Muscle layer of colon (tissue), 2 donors: ENCODE data around the gene PRR15L.
"Not testable (repeated sequence)": the region's sequence is repeated elsewhere in the genome, so short reads cannot be mapped to it uniquely, and the experiment has no call there.

Source experiments
- H3K27ac ChIP-seq: one replicate; pipeline ENCODE4 v1.7.0; 2013; ENCODE audit warnings: low read depth, mild to moderate bottlenecking, low read length, moderate library complexity
- H3K27me3 ChIP-seq, 2 donors: one replicate each; pipeline ENCODE4 v1.7.0; 2013; ENCODE audit warnings: low read length in 2 of 2, mild to moderate bottlenecking in 2 of 2; ENCODE audit not compliant: insufficient read depth in 2 of 2, control insufficient read depth in 1 of 2
- H3K36me3 ChIP-seq: one replicate; pipeline ENCODE4 v1.7.0; 2013; ENCODE audit warnings: mild to moderate bottlenecking, low read length; ENCODE audit not compliant: insufficient read depth
- H3K4me1 ChIP-seq: one replicate; pipeline ENCODE4 v1.7.0; 2013; ENCODE audit warnings: mild to moderate bottlenecking, low read length; ENCODE audit not compliant: insufficient read depth
- H3K4me3 ChIP-seq, 2 donors: one replicate each; pipeline ENCODE4 v1.7.0; 2013; ENCODE audit warnings: low read length in 2 of 2, low read depth in 1 of 2, mild to moderate bottlenecking in 1 of 2, moderate library complexity in 1 of 2
- H3K9ac ChIP-seq: one replicate; pipeline ENCODE4 v1.7.0; 2013; ENCODE audit warnings: low read length
- H3K9me3 ChIP-seq: one replicate; pipeline ENCODE4 v1.7.0; 2013; ENCODE audit warnings: mild to moderate bottlenecking, low read length
- donor health status: abdominal sarcoma.
- donor health status: Adenocarcinoma of cecum.

The PRR15L gene

GRCh38 chr17:47945080-47945479, 12.6 kb downstream of the PRR15L start:
- Histone ChIP-seq H3K4me1 (peaks cover 38% of the 10 kb centered on the region), H3K27ac (no peak overlapping the region), H3K27me3 (no peaks in the 10 kb centered on the region), H3K9me3 (no peaks in the 10 kb centered on the region), H3K9ac (no peak overlapping the region), H3K4me3 (no peak overlapping the region), H3K36me3 (peaks cover 26% of the 10 kb centered on the region)

DNA sequence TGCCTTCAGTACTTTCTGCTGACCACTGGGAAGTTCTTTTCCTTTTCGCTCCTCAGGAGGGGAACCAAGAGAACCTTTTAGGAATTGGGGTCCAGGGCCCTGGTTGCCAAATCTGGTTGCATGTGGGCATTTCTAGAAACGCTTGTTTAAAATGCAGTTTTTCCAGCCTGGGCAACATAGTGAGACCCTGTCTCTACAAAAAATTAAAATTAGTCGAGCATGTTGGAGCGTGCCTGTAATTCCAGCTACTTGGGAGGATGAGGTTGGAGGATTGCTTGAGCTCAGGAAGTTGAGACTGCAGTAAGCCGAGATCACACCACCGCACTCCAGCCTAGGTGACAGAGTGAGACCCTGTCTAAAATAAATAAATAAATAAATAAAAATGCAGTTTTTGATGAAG, 15.1 kb downstream of the PRR15L start:
- H3K9ac ChIP-seq: no peak overlapping the region
- peaks cover 26% of the 10 kb centered on the region for H3K36me3 ChIP-seq
- H3K27ac ChIP-seq: peak overlapping the region; percentile 73

GRCh38 chr17:47942096-47942510, 15.6 kb downstream of the PRR15L start:
- H3K27me3 ChIP-seq: no peaks in the 10 kb centered on the region
- peaks cover 21% of the 10 kb centered on the region for H3K4me1 ChIP-seq
- H3K4me3 ChIP-seq: peak overlapping the region; percentile 60 to 84
- H3K36me3 ChIP-seq: peaks cover 26% of the 10 kb centered on the region
- H3K9ac ChIP-seq: peak overlapping the region; percentile 62
- no peaks in the 10 kb centered on the region for H3K9me3 ChIP-seq
- peak overlapping the region; percentile 73 for H3K27ac ChIP-seq

More for the DNA sequence above, 15.1 kb downstream of the PRR15L start:
- H3K4me1 ChIP-seq: peaks cover 22% of the 10 kb centered on the region
- peak overlapping the region in 1 of 2 donors; percentile 84 for H3K4me3 ChIP-seq
- H3K9me3 ChIP-seq: no peaks in the 10 kb centered on the region
- H3K27me3 ChIP-seq: no peaks in the 10 kb centered on the region

- Histone ChIP-seq H3K36me3 (peaks cover 23% of the 10 kb centered on the region), H3K4me3 (peak within 1 kb of the TSS; percentile 60 to 84), H3K9ac (peak within 1 kb of the TSS; percentile 62), H3K4me1 (peaks cover 15% of the 10 kb centered on the region), H3K9me3 (no peaks in the 10 kb centered on the region), H3K27me3 (no peaks in the 10 kb centered on the region), H3K27ac (peak within 1 kb of the TSS; percentile 73)
Measured at GRCh38 chr17:47941246-47942095, 16.2 kb downstream of the PRR15L start, which contains the start of gene PNPO. Gene PNPO (plus strand): TSS chr17:47941571. CDS start chr17:47941676, 105 bp downstream.

DNA sequence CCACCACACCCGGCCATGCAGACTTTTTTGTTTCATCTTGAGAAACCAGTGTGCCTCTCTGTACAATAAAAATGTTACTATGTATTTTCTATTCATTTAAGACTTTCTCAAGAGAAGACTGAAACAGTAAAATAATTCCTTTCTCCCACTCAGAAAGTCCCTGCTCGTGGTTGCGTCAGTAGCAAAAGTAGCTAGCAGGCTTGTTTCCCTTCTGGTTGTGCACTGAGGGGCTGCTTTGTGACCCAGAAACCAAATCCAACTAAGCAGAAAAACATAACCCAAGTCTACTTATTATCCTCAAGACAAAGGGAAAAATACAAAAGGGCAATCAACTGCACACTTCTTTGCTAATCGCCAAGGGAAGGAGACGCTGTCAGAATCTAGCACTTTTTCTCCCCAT, 19.7 kb downstream of the PRR15L start:
- Histone ChIP-seq H3K27me3 (no peaks in the 10 kb centered on the region), H3K9ac (no peak overlapping the region), H3K36me3 (no peaks in the 10 kb centered on the region), H3K27ac (no peak overlapping the region), H3K4me1 (peaks cover 15% of the 10 kb centered on the region), H3K9me3 (no peaks in the 10 kb centered on the region), H3K4me3 (no peak overlapping the region)

DNA sequence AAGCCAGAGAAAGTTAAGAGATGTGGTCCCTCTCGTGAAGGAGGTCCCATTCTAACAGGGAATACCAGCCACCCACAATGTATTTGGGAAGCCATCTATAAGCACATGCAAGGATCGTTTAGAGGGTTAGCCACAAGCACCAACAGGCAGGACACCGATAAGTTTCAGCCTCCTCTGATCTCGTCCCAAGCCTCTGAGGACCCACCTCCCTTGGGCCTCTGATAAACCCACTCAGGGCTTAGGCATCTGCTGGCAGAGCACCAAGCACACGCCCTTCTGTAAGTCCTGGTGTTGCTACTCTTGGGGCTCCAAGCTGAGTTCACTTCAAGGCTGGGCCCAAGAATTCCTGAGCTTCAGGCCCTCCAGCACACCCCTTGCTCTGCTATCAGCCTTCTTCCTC, 21.7 kb downstream of the PRR15L start:
- H3K9ac ChIP-seq: no peak overlapping the region

DNA sequence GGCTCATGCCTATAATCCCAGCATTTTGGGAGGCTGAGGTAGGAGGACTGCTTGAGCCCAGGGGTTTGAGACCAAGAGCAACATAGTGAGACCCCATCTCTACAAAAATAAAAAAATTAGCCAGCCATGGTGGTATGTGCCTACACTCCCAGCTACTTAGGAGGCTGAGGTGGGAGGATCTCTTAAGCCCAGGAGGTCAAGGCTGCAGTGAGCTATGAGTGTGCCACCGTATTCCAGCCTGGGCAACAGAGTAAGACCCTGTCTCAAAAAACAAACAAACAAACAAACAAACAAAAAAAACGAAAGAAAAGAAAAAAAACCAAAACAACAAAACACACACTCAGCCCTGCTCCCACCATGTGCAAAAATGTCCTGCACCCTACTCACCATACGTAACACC, 22.2 kb downstream of the PRR15L start:
- H3K4me3 ChIP-seq, H3K4me1 ChIP-seq, H3K36me3 ChIP-seq, H3K27ac ChIP-seq, H3K9me3 ChIP-seq, H3K9ac ChIP-seq, H3K27me3 ChIP-seq: not testable (repeated sequence)

More for the DNA sequence above, 21.7 kb downstream of the PRR15L start:
- Histone ChIP-seq H3K27me3 (no peaks in the 10 kb centered on the region), H3K36me3 (no peaks in the 10 kb centered on the region), H3K9me3 (no peaks in the 10 kb centered on the region), H3K4me3 (no peak overlapping the region), H3K27ac (no peak overlapping the region), H3K4me1 (peaks cover 3% of the 10 kb centered on the region)

DNA sequence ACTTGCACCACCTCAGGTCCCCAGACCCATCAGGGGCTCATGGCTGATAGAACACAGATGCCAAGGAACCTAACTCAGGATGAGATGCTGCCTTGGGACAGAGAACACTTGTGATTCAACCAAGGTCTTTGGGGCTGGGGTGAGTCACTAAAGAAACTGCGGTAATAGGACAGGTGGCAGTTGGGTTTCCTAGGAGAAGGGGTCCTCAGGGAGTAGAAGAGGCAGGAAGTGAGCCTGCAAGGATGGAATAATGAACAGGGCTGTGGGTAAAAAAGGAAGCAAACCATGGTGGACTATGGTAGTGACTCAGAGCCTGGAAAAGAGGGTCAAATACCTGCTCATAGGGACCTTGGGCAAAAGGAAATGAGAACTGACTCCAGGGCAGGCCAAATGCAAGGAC, 22.8 kb downstream of the PRR15L start:
- no peaks in the 10 kb centered on the region for H3K27me3 ChIP-seq
- H3K27ac ChIP-seq: no peak overlapping the region
- H3K4me1 ChIP-seq: no peaks in the 10 kb centered on the region
- peaks cover 6% of the 10 kb centered on the region for H3K36me3 ChIP-seq
- no peaks in the 10 kb centered on the region for H3K9me3 ChIP-seq
- no peak overlapping the region for H3K4me3 ChIP-seq
- no peak overlapping the region for H3K9ac ChIP-seq

GRCh38 chr17:47931848-47932247, 25.8 kb downstream of the PRR15L start:
- peaks cover 17% of the 10 kb centered on the region for H3K36me3 ChIP-seq
- H3K4me3 ChIP-seq: no peak overlapping the region
- no peak overlapping the region for H3K9ac ChIP-seq
- H3K27me3 ChIP-seq: no peaks in the 10 kb centered on the region
- H3K27ac ChIP-seq: no peak overlapping the region
- no peaks in the 10 kb centered on the region for H3K9me3 ChIP-seq
- no peaks in the 10 kb centered on the region for H3K4me1 ChIP-seq

GRCh38 chr17:47929218-47930000, 28.3 kb downstream of the PRR15L start:
- Histone ChIP-seq H3K27ac (no peak overlapping the region), H3K9me3 (no peaks in the 10 kb centered on the region), H3K27me3 (no peaks in the 10 kb centered on the region), H3K4me1 (no peaks in the 10 kb centered on the region), H3K4me3 (no peak overlapping the region), H3K36me3 (peaks cover 38% of the 10 kb centered on the region), H3K9ac (no peak overlapping the region)

DNA sequence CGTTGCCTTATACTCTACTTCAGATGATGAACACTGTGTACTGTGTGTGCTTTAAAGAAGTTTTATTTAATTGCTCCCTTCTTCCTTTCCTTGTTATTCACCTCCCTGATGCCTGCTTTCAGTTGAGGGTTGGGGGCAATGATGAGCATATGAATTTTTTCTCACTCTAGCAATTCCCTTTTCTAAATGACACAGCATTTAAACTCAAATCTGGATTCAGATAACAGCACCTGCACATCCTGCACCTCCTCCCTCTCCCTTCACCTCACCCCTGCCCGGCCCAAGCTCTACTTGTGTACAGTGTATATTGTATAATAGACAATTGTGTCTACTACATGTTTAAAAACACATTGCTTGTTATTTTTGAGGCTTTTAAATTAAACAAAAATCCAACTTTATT, 29.3 kb downstream of the PRR15L start:
- Histone ChIP-seq H3K27me3 (no peaks in the 10 kb centered on the region), H3K4me3 (no peak overlapping the region), H3K36me3 (peaks cover 47% of the 10 kb centered on the region), H3K9ac (no peak overlapping the region), H3K9me3 (no peaks in the 10 kb centered on the region), H3K27ac (no peak overlapping the region), H3K4me1 (no peaks in the 10 kb centered on the region)
